Head of caudate nucleus (tissue), 42 donors: ENCODE results near the gene TMED5.

Experiments
- DNase-seq, 42 donors: peaks; one replicate each; pipeline versions ENCODE4 v3.0.0 to v3.0.0-alpha.2; 2020 to 2021; ENCODE audit warnings: mixed read lengths in 7 of 42
- intact Hi-C: fragments of 100-400 bp; cut with DNase I; formaldehyde crosslinking; loops from one replicate; pipeline ENCODE4 v1.15.0; 2022

Gene TMED5

GRCh38 chr1:93136445-93136844 is 43.8 kb downstream of the TMED5 start:
- no peak for DNase-seq
- intact Hi-C loops, result no loop called here

GRCh38 chr1:93132638-93133037 is 47.6 kb downstream of the TMED5 start:
- no peak for DNase-seq
- intact Hi-C loops, result no loop called here

- DNase-seq, result no peak
- intact Hi-C loops, result no loop called here
These were observed 50.6 kb downstream of the TMED5 start for GRCh38 chr1:93129507-93130099.

GRCh38 chr1:93124556-93125355 is 55.5 kb downstream of the TMED5 start:
- no peak for DNase-seq
- intact Hi-C loops, result no loop called here

GRCh38 chr1:93123201-93123783 is 56.9 kb downstream of the TMED5 start:
- intact Hi-C loops, result no loop called here
- no peak for DNase-seq

GRCh38 chr1:93120614-93121013 is 59.6 kb downstream of the TMED5 start:
- intact Hi-C loops, result no loop called here
- no peak for DNase-seq

GRCh38 chr1:93114391-93114790 is 65.8 kb downstream of the TMED5 start:
- no peak for DNase-seq
- intact Hi-C loops, result no loop called here

GRCh38 chr1:93113127-93113526 is 67.1 kb downstream of the TMED5 start:
- intact Hi-C loops, result no loop called here
- DNase-seq, result no peak

GRCh38 chr1:93111561-93111960 is 68.7 kb downstream of the TMED5 start:
- DNase-seq, result no peak
- intact Hi-C loops, result no loop called here

GRCh38 chr1:93111065-93111464 is 69.1 kb downstream of the TMED5 start:
- intact Hi-C loops, result no loop called here

GRCh38 chr1:93109578-93109977 is 70.6 kb downstream of the TMED5 start:
- intact Hi-C loops, result no loop called here
- no peak for DNase-seq

More at GRCh38 chr1:93111065-93111464, 69.1 kb downstream of the TMED5 start:
- no peak for DNase-seq

GRCh38 chr1:93108335-93108734 is 71.9 kb downstream of the TMED5 start:
- intact Hi-C loops, result no loop called here
- no peak for DNase-seq

- intact Hi-C loops, result no loop called here
- DNase-seq, result no peak
These were observed 72.8 kb downstream of the TMED5 start for GRCh38 chr1:93107395-93107794.

- DNase-seq, result no peak
- intact Hi-C loops, result no loop called here
These were observed 74.0 kb downstream of the TMED5 start for GRCh38 chr1:93106226-93106625.

- intact Hi-C loops, result no loop called here
- DNase-seq, result no peak
These were observed 78.1 kb downstream of the TMED5 start for GRCh38 chr1:93102142-93102541.
